Measurements from ENCODE around the gene IGFBPL1. TPM values are rescaled to one million over a fixed set of nuclear protein-coding genes. Genes with fewer than 3 reads are reported as not detected.

Gene IGFBPL1
- total RNA-seq, 1 donor from 2014 or later: 0.65 TPM

GRCh38 chr9:38395653-38396370 is 28.4 kb downstream of the IGFBPL1 start:
- DNase-seq (ENCODE audit: low read depth): no peak

DNA sequence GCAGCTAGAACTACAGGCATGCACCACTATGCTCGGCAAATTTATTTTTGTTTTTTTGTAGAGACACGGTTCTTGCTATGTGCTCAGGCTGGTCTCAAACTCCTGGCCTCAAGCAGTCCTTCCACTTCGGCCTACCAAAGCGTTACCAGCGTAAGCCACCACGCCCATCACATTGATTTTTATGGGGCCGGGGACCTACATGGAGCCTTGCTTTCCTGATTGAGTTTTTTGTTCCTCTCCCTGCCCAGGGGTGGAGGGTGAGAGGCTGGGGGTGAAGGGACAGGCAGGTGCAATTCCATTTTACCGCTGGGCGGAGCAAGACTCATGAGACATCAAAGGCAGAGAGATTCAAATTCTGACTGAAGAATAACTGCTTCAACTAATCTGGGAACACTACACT is 29.8 kb downstream of the IGFBPL1 start:
- DNase-seq (ENCODE audit: low read depth): no peak

DNA sequence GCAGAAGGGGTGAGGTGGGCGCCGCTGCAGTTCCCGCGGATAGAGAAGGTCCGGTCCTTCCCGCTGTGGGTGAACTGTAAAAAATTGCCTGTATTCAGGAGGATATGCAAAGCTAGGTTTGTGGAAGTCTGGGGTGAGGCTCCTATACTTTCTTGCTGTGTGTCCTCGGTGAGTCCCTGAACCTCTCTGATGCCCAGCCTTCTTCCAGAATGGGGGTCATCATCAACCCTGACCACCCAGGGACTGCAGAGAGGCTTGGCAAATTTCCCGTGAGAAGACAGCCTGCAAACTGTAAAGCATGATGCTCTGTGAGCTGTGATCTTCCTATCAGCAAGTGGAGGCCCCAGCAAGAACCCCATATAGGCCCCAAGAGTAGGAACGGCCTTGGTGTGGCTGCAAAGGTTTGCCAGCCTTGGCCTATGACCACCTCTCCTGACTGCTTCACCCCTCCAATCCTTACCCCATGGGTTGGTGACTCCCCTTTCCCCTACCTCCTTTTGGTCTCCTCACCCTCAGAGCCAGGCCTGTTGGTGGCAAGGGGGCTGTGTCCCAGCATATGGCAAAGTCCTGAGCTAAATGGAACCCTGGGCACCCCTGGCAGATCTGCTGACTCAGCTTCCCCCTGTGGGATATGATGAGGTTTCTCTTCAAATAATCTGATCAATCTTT is 31.0 kb downstream of the IGFBPL1 start:
- DNase-seq (ENCODE audit: low read depth): no peak

GRCh38 chr9:38392235-38393127 is 31.8 kb downstream of the IGFBPL1 start, which contains the start of gene ALDH1B1:
Gene ALDH1B1 (plus strand): TSS chr9:38392702. CDS start chr9:38395749, 3,047 bp downstream.
- peak; percentile 72 for DNase-seq (ENCODE audit: low read depth)

- DNase-seq (ENCODE audit: low read depth): no peak
Measured at GRCh38 chr9:38391278-38392118, 32.8 kb downstream of the IGFBPL1 start.

DNA sequence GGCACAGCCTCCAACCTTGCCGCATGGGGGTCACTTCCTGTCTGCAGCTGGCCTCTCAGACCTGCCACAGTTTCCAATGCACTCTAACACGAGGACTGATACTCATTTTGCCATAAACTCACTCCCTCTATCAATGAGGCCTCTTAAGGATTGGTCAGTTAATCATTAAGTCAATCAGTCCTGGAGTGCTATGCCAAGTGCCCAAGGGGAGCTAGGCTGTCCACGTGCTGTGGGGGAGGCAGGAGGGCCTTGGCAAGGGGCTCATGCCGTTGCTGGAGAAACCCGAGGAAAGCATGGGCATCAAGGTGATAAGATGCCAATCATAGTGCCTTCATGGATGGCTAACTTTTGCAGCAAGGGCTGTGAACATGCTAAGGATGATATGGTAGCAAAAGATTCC is 33.4 kb downstream of the IGFBPL1 start:
- DNase-seq (ENCODE audit: low read depth): peak; percentile 79

DNA sequence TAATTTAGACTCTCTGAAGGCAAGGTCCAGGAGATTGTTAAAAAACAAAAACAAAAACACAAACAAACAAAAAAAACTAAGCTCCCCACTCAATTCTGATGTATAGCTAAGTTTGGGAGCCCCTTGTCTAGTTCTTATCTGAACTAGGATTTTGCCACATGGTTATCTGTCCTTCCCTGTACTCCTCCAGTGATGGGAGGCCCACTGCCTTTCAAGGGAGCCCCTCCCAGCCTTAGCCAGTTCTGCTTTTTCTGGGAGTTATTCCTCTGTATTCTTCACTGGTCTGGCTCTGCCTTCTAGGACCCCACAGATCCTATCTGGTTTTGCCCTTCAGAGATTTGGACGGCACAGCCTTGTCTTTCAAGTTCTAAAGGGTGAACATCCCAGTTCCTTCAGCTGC is 33.8 kb downstream of the IGFBPL1 start:
- no peak for DNase-seq (ENCODE audit: low read depth)

GRCh38 chr9:38389313-38389712 is 34.9 kb downstream of the IGFBPL1 start:
- DNase-seq (ENCODE audit: low read depth): no peak

GRCh38 chr9:38388283-38389223 is 35.7 kb downstream of the IGFBPL1 start:
- DNase-seq (ENCODE audit: low read depth): no peak

DNA sequence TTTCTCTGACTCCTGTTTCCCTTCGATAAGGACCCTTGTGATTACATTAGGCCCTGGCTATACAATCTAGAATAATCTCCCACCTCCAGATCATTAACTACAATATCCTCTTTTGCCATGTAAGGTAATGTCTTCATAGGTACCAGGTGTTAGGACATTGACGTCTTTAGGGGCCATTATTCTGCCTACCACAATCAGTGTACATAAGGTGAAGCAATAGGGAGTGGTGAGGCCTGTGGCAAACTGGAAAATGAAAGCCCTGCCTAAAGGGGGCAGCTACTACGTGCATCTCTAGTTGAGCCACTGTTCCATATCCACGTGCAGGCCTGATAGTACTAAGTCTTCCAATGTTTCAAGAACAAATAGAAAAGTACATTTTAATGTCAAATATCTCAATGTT is 36.5 kb downstream of the IGFBPL1 start:
- no peak for DNase-seq (ENCODE audit: low read depth)

DNA sequence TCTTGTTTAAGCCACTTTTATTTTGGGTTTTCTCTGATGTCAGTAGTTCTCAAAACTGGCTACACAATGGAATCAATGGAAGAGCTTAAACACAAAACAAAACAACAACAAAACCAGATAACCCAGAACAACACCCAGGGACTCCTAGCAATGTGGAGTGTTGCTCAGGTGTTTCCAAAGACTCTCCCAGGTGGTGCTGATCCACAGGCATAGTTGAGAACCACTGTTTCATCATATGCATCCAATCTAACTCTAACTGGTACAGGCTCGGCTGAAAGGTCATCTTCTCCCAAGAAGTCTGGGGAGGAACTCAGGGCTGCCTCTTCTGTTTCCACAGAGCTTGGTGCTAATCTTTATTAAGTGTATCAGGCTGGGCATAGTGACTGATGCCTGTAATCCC is 37.2 kb downstream of the IGFBPL1 start:
- no peak for DNase-seq (ENCODE audit: low read depth)

DNA sequence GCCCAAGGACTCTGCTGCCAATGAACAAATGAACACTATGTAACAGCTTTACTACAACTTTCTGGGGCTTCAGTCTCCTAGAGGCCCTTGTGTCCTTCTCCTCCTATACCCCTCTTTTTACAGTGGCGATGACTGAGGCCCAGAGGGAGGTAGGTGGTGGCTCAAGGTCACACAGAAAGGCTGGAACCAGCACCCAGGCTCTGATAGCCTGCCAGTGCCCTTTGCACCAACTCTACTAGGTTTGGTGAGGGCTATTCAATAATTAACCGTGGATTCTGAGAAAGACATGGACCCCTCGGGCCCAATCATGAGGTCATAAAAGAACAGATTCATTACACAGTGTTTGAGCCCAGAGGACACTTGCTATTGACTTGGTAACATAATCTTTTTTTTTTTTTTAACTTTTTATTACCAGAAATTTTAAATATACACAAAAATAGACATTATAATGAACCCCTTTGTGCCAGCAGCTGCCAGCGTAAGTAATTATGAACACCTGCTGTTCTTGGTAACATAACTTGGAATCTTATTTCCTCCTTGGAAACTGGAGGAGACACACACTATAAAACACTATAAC is 37.8 kb downstream of the IGFBPL1 start:
- no peak for DNase-seq (ENCODE audit: low read depth)

GRCh38 chr9:38385896-38386295 is 38.4 kb downstream of the IGFBPL1 start:
- DNase-seq (ENCODE audit: low read depth): no peak

GRCh38 chr9:38384990-38385848 is 39.0 kb downstream of the IGFBPL1 start:
- peak; percentile 64 for DNase-seq (ENCODE audit: low read depth)

- no peak for DNase-seq (ENCODE audit: low read depth)
Measured at GRCh38 chr9:38382141-38382540, 42.1 kb downstream of the IGFBPL1 start.

DNA sequence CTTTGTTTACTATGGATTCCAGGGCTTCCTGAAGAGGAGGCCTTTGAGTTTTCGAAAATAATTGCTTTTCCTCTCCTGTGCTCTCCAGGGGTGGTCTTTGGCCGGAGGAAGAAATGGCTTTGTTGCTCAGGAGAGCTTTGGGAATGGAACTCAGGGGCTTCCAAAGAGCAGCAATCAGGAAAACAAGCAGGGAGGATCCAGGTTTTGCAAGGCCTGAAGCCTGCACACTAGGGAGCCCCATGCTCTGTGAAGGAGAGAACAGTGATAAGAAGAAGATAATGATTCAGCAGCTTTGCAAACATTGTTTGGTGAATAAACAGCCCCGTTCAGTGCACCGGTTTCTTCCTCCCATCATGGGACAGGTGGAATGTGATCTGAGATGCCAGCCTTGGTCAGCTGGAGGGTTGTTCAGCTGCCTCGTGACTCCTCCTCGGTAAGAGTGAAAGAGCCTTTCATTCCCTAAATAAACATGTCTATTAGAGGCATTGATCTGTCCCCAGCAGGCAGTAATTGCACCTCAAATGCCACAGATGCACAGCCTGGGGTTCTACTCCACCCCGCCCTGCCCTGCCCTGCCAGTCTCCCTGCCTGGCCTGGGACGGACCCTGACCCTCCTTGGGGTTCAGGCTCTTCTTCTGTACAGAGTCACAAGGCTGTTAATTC is 43.3 kb downstream of the IGFBPL1 start:
- DNase-seq (ENCODE audit: low read depth): peak; percentile 72

GRCh38 chr9:38380230-38380871 is 43.9 kb downstream of the IGFBPL1 start:
- no peak for DNase-seq (ENCODE audit: low read depth)

Measured in renal cortical epithelial cell (primary cell).